SK-N-SH (cell line): ENCODE results near the gene UCHL1. TPM values are rescaled to one million over a fixed set of nuclear protein-coding genes. Genes with fewer than 3 reads are reported as not detected.

Experiments
- CTCF ChIA-PET: fragments of 300-600, 350-600 bp; formaldehyde crosslinking; extraction: SDS; loops from one replicate; lab custom pipeline; 2021; lab: Yijun Ruan, JAX
- POLR2A ChIA-PET: fragments of 350-600 bp; sonication (Branson Sonifier 250); formaldehyde crosslinking; extraction: SDS; loops from one replicate; lab custom pipeline; 2020; ENCODE audit warnings: antibody characterized with exemption, inconsistent platforms; lab: Yijun Ruan, JAX
- DNase-seq: peaks from one replicate; pipeline ENCODE4 v3.0.0; 2012
- H2AFZ ChIP-seq: fragments of 200-600 bp; sonication (generic); 2 replicates; pipeline ENCODE4 v1.8.1; 2016; ENCODE audit warnings: antibody characterized with exemption, mild to moderate bottlenecking, low read depth
- H3F3A ChIP-seq: fragments of 200-600 bp; sonication (generic); replicated peaks from 2 replicates; pipeline ENCODE3; 2016; ENCODE audit warnings: antibody characterized with exemption, mild to moderate bottlenecking; ENCODE audit not compliant: insufficient read depth
- H3K27ac ChIP-seq, 2 experiments: fragments of 200-500 bp in 1 of 2; fragments of 200-600 bp in 1 of 2; sonication (Bioruptor generic) in 1 of 2; sonication (generic), shearing (Covaris generic) in 1 of 2; 2 replicates each; pipeline versions ENCODE4 v1.5.1 to v1.6.1; 2014 to 2016; ENCODE audit warnings: low read depth in 2 of 2, inconsistent platforms in 1 of 2, low read length in 1 of 2, mild to moderate bottlenecking in 1 of 2, mixed read lengths in 1 of 2
- H3K27me3 ChIP-seq: fragments of 200-600 bp; sonication (generic), shearing (Covaris generic); 2 replicates; pipeline ENCODE4 v1.6.1; 2016; ENCODE audit warnings: mixed run types; ENCODE audit not compliant: insufficient read depth
- H3K36me3 ChIP-seq, 2 experiments: fragments of 200-500 bp in 1 of 2; fragments of 200-600 bp in 1 of 2; sonication (Bioruptor generic) in 1 of 2; sonication (generic) in 1 of 2; replicated peaks in 1 of 2; 2 replicates each; pipeline versions ENCODE3 to v1.5.1; 2014 to 2016; ENCODE audit warnings: low read length in 1 of 2, mild to moderate bottlenecking in 1 of 2; ENCODE audit not compliant: insufficient read depth in 2 of 2, control insufficient read depth in 1 of 2
- H3K4me1 ChIP-seq, 2 experiments: fragments of 200-500 bp in 1 of 2; fragments of 200-600 bp in 1 of 2; sonication (Bioruptor generic) in 1 of 2; sonication (generic), shearing (Covaris generic) in 1 of 2; 2 replicates each; pipeline versions ENCODE4 v1.5.1 to v1.6.1; 2014 to 2016; ENCODE audit warnings: low read depth in 1 of 2, low read length in 1 of 2, mixed run types in 1 of 2; ENCODE audit not compliant: insufficient read depth in 2 of 2, control insufficient read depth in 1 of 2
- H3K4me2 ChIP-seq: fragments of 200-600 bp; sonication (generic), shearing (Covaris generic); 2 replicates; pipeline ENCODE4 v1.6.1; 2017; ENCODE audit warnings: mixed run types
- H3K4me3 ChIP-seq, 2 experiments: fragments of 200-500 bp in 1 of 2; fragments of 200-600 bp in 1 of 2; sonication (Bioruptor generic) in 1 of 2; sonication (generic), shearing (Covaris generic) in 1 of 2; 2 replicates each; pipeline versions ENCODE4 v1.5.1 to v1.8.1; 2014 to 2016; ENCODE audit warnings: low read depth in 2 of 2, inconsistent platforms in 1 of 2, low read length in 1 of 2, mild to moderate bottlenecking in 1 of 2, mixed read lengths in 1 of 2, moderate library complexity in 1 of 2
- H3K79me2 ChIP-seq: fragments of 200-600 bp; sonication (generic); 2 replicates; pipeline ENCODE4 v1.8.1; 2017; ENCODE audit warnings: mild to moderate bottlenecking; ENCODE audit not compliant: insufficient read depth
- H3K9ac ChIP-seq: fragments of 200-600 bp; sonication (generic); 2 replicates; pipeline ENCODE4 v1.6.1; 2017; ENCODE audit warnings: mixed run types
- H3K9me2 ChIP-seq: fragments of 200-600 bp; sonication (generic); 2 replicates; pipeline ENCODE4 v1.6.1; 2017; ENCODE audit warnings: mixed run types
- H3K9me3 ChIP-seq: fragments of 200-600 bp; sonication (generic); 2 replicates; pipeline ENCODE4 v1.6.1; 2017; ENCODE audit warnings: mixed run types, mild to moderate bottlenecking, moderate library complexity
- H4K20me1 ChIP-seq: fragments of 200-600 bp; sonication (generic); 2 replicates; pipeline ENCODE4 v1.6.1; 2017; ENCODE audit warnings: mild to moderate bottlenecking, mixed run types; ENCODE audit not compliant: insufficient read depth
- CHD2 ChIP-seq: fragments of 150-350 bp; IDR thresholded peaks from 2 replicates; pipeline ENCODE4 v1.6.1; 2018; ENCODE audit warnings: low read length; ENCODE audit not compliant: partially characterized antibody
- ELF1 ChIP-seq: IDR thresholded peaks from 2 replicates; pipeline ENCODE4 v1.4.0; 2012
- IRF3 ChIP-seq: fragments of 150-350 bp; IDR thresholded peaks from 2 replicates; pipeline ENCODE4 v1.6.1; 2016; ENCODE audit warnings: mild to moderate bottlenecking, low read depth, low read length
- JUND ChIP-seq: IDR thresholded peaks from 2 replicates; pipeline ENCODE4 v1.4.0; 2012
- MEF2A ChIP-seq: IDR thresholded peaks from 2 replicates; pipeline ENCODE4 v1.4.0; 2012; ENCODE audit warnings: low read depth, borderline replicate concordance
- NFIC ChIP-seq: IDR thresholded peaks from 2 replicates; pipeline ENCODE4 v1.4.0; 2012; ENCODE audit warnings: borderline replicate concordance
- NRF1 ChIP-seq: IDR thresholded peaks from 2 replicates; pipeline ENCODE4 v1.6.1; 2012; ENCODE audit warnings: low read depth, mild to moderate bottlenecking, low read length
- POLR2AphosphoS5 ChIP-seq: IDR thresholded peaks from 2 replicates; pipeline ENCODE4 v1.6.1; 2012; ENCODE audit warnings: low read depth, low read length
- RAD21 ChIP-seq: IDR thresholded peaks from 2 replicates; pipeline ENCODE4 v1.6.1; 2012; ENCODE audit warnings: mild to moderate bottlenecking, low read length
- RFX5 ChIP-seq: IDR thresholded peaks from 2 replicates; pipeline ENCODE4 v1.6.1; 2012; ENCODE audit warnings: mild to moderate bottlenecking, improper control_type of control experiment, low read length
- RXRA ChIP-seq: IDR thresholded peaks from 2 replicates; pipeline ENCODE4 v1.4.0; 2012; ENCODE audit warnings: low read depth, mild to moderate bottlenecking, borderline replicate concordance
- SIN3A ChIP-seq: IDR thresholded peaks from 2 replicates; pipeline ENCODE4 v1.6.1; 2012; ENCODE audit warnings: low read depth, mild to moderate bottlenecking, low read length, moderate library complexity, borderline replicate concordance
- YY1 ChIP-seq: IDR thresholded peaks from 2 replicates; pipeline ENCODE4 v1.4.0; 2012; ENCODE audit warnings: low read depth, mild to moderate bottlenecking
- ZBTB33 ChIP-seq: IDR thresholded peaks from 2 replicates; pipeline ENCODE4 v1.4.0; 2012; ENCODE audit warnings: low read depth, borderline replicate concordance
- WGBS: methylation state at CpG from one replicate; pipeline ENCODE4 v1.1.6; 2017; ENCODE audit warnings: low lambda C conversion rate; 5-methylcytosine and 5-hydroxymethylcytosine counted together
- polyA plus RNA-seq, 3 experiments: library from polyadenylated mRNA; depleted of rRNA; stranded (reverse); fragments of >200 nt; gene quantifications; 2 replicates each; pipeline ENCODE4 v1.2.3, GENCODE V29; 2012
- TF ChIP-seq, protein P1 (sequence below): fragments of 150-350 bp; IDR thresholded peaks from 2 replicates; pipeline ENCODE4 v1.6.1; 2017; ENCODE audit warnings: antibody characterized with exemption, low read length, low read depth, borderline replicate concordance
- TF ChIP-seq, protein P2 (sequence below): IDR thresholded peaks from 2 replicates; pipeline ENCODE4; 2012

The UCHL1 gene
- polyA plus RNA-seq, 1 of the 3 experiments (the other 2 are of a cell fraction) = 1,518 TPM

GRCh38 chr4:41219421-41219950 lies 37.2 kb upstream of the UCHL1 start (continued):
- TF ChIP-seq, protein P1, sequence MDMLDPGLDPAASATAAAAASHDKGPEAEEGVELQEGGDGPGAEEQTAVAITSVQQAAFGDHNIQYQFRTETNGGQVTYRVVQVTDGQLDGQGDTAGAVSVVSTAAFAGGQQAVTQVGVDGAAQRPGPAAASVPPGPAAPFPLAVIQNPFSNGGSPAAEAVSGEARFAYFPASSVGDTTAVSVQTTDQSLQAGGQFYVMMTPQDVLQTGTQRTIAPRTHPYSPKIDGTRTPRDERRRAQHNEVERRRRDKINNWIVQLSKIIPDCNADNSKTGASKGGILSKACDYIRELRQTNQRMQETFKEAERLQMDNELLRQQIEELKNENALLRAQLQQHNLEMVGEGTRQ = no peak
- TF ChIP-seq ZBTB33 (no peak), RXRA (no peak), SIN3A (no peak)
- TF ChIP-seq, protein P2, sequence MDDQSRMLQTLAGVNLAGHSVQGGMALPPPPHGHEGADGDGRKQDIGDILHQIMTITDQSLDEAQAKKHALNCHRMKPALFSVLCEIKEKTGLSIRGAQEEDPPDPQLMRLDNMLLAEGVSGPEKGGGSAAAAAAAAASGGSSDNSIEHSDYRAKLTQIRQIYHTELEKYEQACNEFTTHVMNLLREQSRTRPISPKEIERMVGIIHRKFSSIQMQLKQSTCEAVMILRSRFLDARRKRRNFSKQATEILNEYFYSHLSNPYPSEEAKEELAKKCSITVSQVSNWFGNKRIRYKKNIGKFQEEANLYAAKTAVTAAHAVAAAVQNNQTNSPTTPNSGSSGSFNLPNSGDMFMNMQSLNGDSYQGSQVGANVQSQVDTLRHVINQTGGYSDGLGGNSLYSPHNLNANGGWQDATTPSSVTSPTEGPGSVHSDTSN = no peak

DNA sequence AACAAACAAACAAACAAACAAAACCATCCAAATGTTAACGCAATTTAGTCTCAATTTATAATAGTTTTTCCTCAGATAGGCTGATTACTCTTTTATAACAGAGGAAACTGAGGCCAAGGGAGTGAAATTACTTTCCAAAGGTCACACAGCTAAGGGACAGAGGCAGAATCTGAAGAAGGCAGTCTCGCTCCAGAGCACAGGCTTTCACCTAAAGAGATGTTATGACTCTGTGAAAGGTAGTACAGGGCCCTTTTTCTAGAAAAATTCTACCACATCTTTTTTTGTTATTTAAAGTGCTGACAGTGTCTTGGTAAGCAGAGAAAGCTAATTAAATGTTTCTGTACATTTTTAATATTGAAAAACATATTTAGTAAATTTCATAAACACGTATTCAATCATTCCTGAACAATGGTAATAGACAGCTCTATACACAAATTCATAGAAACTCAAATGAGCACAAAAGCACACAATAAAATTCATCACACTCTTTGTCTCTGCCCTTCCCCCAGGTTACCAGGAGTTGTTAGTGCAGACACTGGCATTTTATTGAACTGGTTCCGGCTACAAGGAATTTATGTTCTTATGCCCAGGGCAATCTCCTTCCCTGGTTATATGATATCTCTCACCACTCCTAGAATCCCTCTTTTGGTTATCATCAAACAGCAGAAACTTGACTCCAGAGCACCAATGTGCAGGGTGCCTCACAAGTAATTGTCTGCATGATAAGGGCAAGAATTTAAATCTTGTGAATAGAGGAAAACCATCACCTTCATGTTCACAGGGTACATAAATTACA lies 34.7 kb upstream of the UCHL1 start:
- 84% methylated on average over 4 of the region's 4 CpGs for WGBS
- Histone ChIP-seq H3K27ac (no peak overlapping the region), H3K9ac (no peak overlapping the region), H3K4me3 (no peak overlapping the region), H3K9me2 (no peaks in the 10 kb centered on the region), H2AFZ (no peak overlapping the region), H3K4me2 (no peak overlapping the region), H3K4me1 (no peaks in the 10 kb centered on the region), H4K20me1 (no peaks in the 10 kb centered on the region), H3K27me3 (no peaks in the 10 kb centered on the region), H3F3A (peaks cover 7% of the 10 kb centered on the region), H3K9me3 (no peaks in the 10 kb centered on the region), H3K36me3 (no peaks in the 10 kb centered on the region), H3K79me2 (no peaks in the 10 kb centered on the region)
- no peak for DNase-seq
- POLR2A ChIA-PET = interaction anchor here (1.3 kb wide), 1 partner anchor 35 kb away, joined by 4 read pairs; the partner anchor contains the start of gene UCHL1
- TF ChIP-seq ELF1 (no peak), RXRA (no peak), MEF2A (no peak), NRF1 (no peak), CHD2 (no peak), IRF3 (no peak), YY1 (no peak), RAD21 (no peak), POLR2AphosphoS5 (no peak), NFIC (no peak), JUND (no peak), RFX5 (no peak)
- CTCF ChIA-PET = interaction anchor here (1.2 to 1.9 kb wide), 2 partner anchors 297 to 381 kb away, joined by 3 to 5 read pairs; no protein-coding TSS in a partner anchor
